ENCODE data around the gene STRN3.
"Not testable (repeated sequence)": the region's sequence is repeated elsewhere in the genome, so short reads cannot be mapped to it uniquely, and the experiment has no call there.

The STRN3 gene

GRCh38 chr14:31051023-31051422 is 24.8 kb upstream of the STRN3 start:
- TF ChIP-seq, protein P1, sequence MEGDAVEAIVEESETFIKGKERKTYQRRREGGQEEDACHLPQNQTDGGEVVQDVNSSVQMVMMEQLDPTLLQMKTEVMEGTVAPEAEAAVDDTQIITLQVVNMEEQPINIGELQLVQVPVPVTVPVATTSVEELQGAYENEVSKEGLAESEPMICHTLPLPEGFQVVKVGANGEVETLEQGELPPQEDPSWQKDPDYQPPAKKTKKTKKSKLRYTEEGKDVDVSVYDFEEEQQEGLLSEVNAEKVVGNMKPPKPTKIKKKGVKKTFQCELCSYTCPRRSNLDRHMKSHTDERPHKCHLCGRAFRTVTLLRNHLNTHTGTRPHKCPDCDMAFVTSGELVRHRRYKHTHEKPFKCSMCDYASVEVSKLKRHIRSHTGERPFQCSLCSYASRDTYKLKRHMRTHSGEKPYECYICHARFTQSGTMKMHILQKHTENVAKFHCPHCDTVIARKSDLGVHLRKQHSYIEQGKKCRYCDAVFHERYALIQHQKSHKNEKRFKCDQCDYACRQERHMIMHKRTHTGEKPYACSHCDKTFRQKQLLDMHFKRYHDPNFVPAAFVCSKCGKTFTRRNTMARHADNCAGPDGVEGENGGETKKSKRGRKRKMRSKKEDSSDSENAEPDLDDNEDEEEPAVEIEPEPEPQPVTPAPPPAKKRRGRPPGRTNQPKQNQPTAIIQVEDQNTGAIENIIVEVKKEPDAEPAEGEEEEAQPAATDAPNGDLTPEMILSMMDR (IDR thresholded peaks at IDR 0.05; ENCODE audit: borderline replicate concordance, control extremely low read depth, extremely low read depth, insufficient read depth, missing control alignments), result no peak
- in situ Hi-C loops (cut with MboI; ENCODE audit: low sequenced_read_pairs, unreplicated experiment), result no loop called here
- no peak for DNase-seq (ENCODE audit: low spot score)

DNA sequence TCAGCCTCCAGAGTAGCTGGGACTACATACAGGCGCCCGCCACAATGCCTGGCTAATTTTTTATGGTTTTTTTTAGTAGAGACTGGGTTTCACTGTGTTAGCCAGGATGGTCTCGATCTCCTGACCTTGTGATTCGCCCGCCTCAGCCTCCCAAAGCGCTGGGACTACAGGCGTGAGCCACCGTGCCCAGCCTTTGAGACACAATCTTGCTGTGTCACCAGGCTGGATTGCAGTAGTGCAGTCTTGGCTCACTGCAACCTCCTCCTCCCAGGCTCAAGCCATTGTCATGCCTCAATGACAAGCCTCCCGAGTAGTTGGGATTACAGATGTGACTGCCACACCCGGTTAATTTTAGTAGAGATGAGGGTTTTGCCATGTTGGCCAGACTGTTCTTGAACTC is 21.3 kb upstream of the STRN3 start:
- no peak for DNase-seq (ENCODE audit: low spot score)
- in situ Hi-C loops (cut with MboI; ENCODE audit: low sequenced_read_pairs, unreplicated experiment), result no loop called here
- TF ChIP-seq, protein P1 (IDR thresholded peaks at IDR 0.05; ENCODE audit: borderline replicate concordance, control extremely low read depth, extremely low read depth, insufficient read depth, missing control alignments), result no peak

DNA sequence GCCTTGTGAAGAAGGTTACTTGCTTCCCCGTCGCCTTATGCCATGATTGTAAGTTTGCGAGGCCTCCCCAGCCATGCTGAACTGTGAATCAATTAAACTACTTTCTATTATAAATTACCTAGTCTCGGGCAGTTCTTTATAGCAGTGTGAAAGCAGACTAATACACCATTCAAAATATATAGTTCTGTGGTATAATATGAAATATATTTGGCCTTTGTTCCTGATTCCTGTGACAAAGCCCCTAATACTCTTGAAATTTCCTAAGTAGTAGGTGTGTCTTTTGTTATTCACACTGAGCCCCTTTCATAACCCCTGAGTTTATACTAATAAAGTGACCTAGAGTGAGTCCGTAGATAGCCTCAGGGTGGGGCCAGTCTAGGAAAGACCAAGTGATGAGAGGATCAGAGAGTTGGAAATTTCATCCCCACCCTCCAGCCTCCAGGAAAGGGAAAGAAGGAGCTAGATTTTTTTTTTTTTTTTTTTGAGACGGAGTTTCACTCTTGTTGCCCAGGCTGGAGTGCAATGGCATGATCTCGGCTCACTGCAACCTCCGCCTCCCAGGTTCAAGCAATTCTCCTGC is 19.4 kb upstream of the STRN3 start:
- in situ Hi-C loops (cut with MboI; ENCODE audit: low sequenced_read_pairs, unreplicated experiment), result no loop called here
- DNase-seq (ENCODE audit: low spot score), result no peak
- TF ChIP-seq, protein P1 (IDR thresholded peaks at IDR 0.05; ENCODE audit: borderline replicate concordance, control extremely low read depth, extremely low read depth, insufficient read depth, missing control alignments), result no peak

GRCh38 chr14:31043379-31043778 is 17.2 kb upstream of the STRN3 start:
- in situ Hi-C loops (cut with MboI; ENCODE audit: low sequenced_read_pairs, unreplicated experiment), result no loop called here
- no peak for DNase-seq (ENCODE audit: low spot score)
- TF ChIP-seq, protein P1 (IDR thresholded peaks at IDR 0.05; ENCODE audit: borderline replicate concordance, control extremely low read depth, extremely low read depth, insufficient read depth, missing control alignments), result no peak

DNA sequence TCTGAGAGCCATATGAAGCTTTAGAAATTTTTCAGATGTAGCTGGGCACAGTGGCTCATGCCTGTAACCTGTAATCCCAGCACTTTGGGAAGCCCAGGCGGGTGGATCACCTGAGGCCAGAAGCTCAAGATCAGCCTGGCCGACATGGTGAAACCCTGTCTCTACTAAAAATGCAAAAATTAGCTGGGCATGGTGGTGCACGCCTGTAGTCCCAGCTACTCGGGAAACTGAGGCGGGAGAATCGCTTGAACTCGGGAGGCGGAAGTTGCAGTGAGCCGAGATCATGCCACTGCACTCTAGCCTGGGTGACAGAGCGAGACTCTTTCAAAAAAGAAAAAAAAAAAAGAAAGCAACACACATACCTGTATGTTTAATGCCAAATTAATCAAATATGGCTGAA is 16.7 kb upstream of the STRN3 start:
- in situ Hi-C loops (cut with MboI; ENCODE audit: low sequenced_read_pairs, unreplicated experiment); DNase-seq (ENCODE audit: low spot score): not testable (repeated sequence)

GRCh38 chr14:31042300-31042699 is 16.1 kb upstream of the STRN3 start:
- TF ChIP-seq, protein P1 (IDR thresholded peaks at IDR 0.05; ENCODE audit: borderline replicate concordance, control extremely low read depth, extremely low read depth, insufficient read depth, missing control alignments), result no peak
- DNase-seq (ENCODE audit: low spot score), result no peak
- in situ Hi-C loops (cut with MboI; ENCODE audit: low sequenced_read_pairs, unreplicated experiment), result no loop called here

DNA sequence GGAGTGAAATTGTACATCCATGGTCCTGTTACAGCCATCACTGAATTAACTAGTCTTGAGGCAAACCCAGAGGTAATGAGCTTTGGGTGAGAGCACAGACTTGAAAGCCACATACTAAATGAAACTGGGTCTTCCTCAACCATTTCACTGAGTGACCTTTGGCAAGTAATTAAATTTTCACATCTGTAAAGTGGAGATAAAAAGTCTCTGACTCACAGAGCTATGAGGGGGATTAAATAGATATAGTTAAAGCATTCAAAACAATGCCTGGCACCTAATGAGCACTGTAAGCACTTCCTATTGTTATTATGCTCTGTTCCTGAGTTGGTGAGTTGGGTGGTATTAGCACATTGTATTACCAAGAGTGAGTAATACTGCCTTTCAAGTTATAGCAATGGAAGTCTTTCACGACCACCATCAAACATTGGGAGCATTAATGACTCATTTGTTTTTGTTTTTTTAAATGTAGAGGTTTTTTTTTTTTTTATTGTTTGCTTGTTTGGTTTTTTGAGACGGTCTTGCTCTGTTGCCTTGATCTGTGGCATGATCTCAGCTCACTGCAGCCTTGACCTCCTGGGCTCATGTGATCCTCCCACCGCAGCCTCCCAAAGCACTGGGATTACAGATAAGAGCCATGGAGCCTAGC is 12.5 kb upstream of the STRN3 start:
- TF ChIP-seq, protein P1 (IDR thresholded peaks at IDR 0.05; ENCODE audit: borderline replicate concordance, control extremely low read depth, extremely low read depth, insufficient read depth, missing control alignments), result no peak
- DNase-seq (ENCODE audit: low spot score), result no peak
- in situ Hi-C loops (cut with MboI; ENCODE audit: low sequenced_read_pairs, unreplicated experiment), result no loop called here
